Ovary (tissue), 3 donors: Measurements from ENCODE around the gene MICAL2.

Experiments used
- CTCF ChIP-seq, 3 donors: fragments of 450-650 bp in 2 of 3; fragments of 200-600 bp in 1 of 3; IDR thresholded peaks; one replicate each; pipeline versions ENCODE4 v1.5.1 to v1.8.0; 2016 to 2022; ENCODE audit warnings: antibody characterized with exemption in 3 of 3, mild to moderate bottlenecking in 1 of 3
- POLR2A ChIP-seq: fragments of 450-650 bp; IDR thresholded peaks from one replicate; pipeline ENCODE4 v1.6.1; 2017; ENCODE audit warnings: antibody characterized with exemption, mild to moderate bottlenecking, moderate library complexity
- donor health status: DM: no; HTN: no; CAD: no.

- peak; percentile 1 for TF ChIP-seq POLR2A
- TF ChIP-seq CTCF (IDR thresholded peaks at IDR 0.05), result no peak
Observed at GRCh38 chr11:12157241-12157661, 46.9 kb downstream of the MICAL2 start.
